Skeletal muscle tissue (tissue), 4 donors: ENCODE measurements around the gene CANT1. TPM values are rescaled to one million over a fixed set of nuclear protein-coding genes. Genes with fewer than 3 reads are reported as not detected.

Source experiments
- H3K27ac ChIP-seq: one replicate; pipeline ENCODE4 v1.7.0; 2013; ENCODE audit warnings: mild to moderate bottlenecking, low read depth, low read length, inconsistent platforms
- H3K27me3 ChIP-seq, 3 donors: one replicate each; pipeline ENCODE4 v1.7.0; 2013; ENCODE audit warnings: low read length in 3 of 3; ENCODE audit not compliant: control insufficient read depth in 3 of 3, insufficient read depth in 3 of 3
- H3K36me3 ChIP-seq, 3 donors: one replicate each; pipeline ENCODE4 v1.7.0; 2013; ENCODE audit warnings: low read length in 3 of 3; ENCODE audit not compliant: control insufficient read depth in 3 of 3, insufficient read depth in 3 of 3
- H3K4me1 ChIP-seq, 3 donors: one replicate each; pipeline ENCODE4 v1.7.0; 2013; ENCODE audit warnings: low read length in 3 of 3, mild to moderate bottlenecking in 3 of 3; ENCODE audit not compliant: control insufficient read depth in 3 of 3, insufficient read depth in 3 of 3
- H3K4me3 ChIP-seq, 3 donors: one replicate each; pipeline ENCODE4 v1.7.0; 2013; ENCODE audit warnings: low read length in 3 of 3
- H3K9ac ChIP-seq, 3 donors: one replicate each; pipeline ENCODE4 v1.7.0; 2013; ENCODE audit warnings: low read length in 3 of 3, mild to moderate bottlenecking in 3 of 3, moderate library complexity in 2 of 3, low read depth in 1 of 3
- H3K9me3 ChIP-seq, 3 donors: one replicate each; pipeline ENCODE4 v1.7.0; 2013; ENCODE audit warnings: low read length in 3 of 3; ENCODE audit not compliant: control insufficient read depth in 3 of 3
- total RNA-seq: library from RNA; depleted of rRNA; stranded (reverse); fragments of >200 nt; gene quantifications from one replicate; pipeline ENCODE4 v1.2.3, GENCODE V29; 2014
- donor health status: Osteomylitis.

Gene CANT1
- total RNA-seq, 1 donor from 2014 or later, result 21.9 TPM

GRCh38 chr17:79043931-79044320 lies 34.4 kb upstream of the CANT1 start:
- H3K27ac ChIP-seq, result no peak overlapping the region
- H3K36me3 ChIP-seq, result peaks cover 0 to 2% (median 0%) of the 10 kb centered on the region in 3 donors
- no peaks in the 10 kb centered on the region for H3K9me3 ChIP-seq
- no peak overlapping the region for H3K9ac ChIP-seq
- peaks cover 4 to 22% (median 9%) of the 10 kb centered on the region in 3 donors for H3K27me3 ChIP-seq
- peaks cover 22 to 31% (median 28%) of the 10 kb centered on the region in 3 donors for H3K4me1 ChIP-seq
- no peak overlapping the region for H3K4me3 ChIP-seq

DNA sequence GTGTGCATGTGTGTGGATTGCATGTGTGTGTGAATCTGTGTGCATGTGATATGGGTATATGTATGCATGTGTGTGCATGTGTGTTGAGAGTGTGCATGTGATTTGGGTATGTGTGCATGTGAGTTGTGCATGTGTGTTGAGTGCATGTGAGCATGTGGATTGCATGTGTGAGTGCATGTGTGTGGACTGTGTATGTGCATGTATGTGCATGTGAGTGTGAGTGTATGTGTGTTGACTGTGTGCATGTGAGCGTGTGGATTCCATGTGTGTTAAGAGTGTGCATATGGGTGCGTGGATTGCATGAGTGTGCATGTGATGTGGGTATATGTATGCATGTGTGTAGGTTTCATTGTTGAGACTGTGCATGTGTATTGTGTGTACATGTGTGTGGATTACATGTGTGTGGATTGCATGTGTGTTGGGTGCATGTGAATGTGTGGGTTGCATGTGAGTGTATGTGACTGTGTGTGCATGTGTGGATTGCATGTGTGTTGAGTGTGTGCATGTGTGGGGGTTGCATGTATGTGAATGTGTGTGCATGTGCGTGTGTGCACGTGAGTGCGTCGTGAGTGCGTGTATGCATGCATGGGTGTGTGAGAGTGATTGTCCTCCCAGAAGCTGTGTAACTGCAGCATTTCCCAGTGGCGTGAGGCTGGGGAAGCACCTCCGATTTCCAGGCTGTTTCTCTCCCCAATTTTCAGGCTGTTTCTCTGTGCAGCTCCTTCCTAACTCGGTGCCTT lies 33.8 kb upstream of the CANT1 start:
- Histone ChIP-seq H3K36me3 (peaks cover 0 to 2% (median 0%) of the 10 kb centered on the region in 3 donors), H3K9me3 (no peaks in the 10 kb centered on the region), H3K27me3 (peaks cover 4 to 22% (median 9%) of the 10 kb centered on the region in 3 donors), H3K4me1 (peaks cover 22 to 31% (median 29%) of the 10 kb centered on the region in 3 donors), H3K9ac (no peak overlapping the region), H3K27ac (no peak overlapping the region), H3K4me3 (no peak overlapping the region)

DNA sequence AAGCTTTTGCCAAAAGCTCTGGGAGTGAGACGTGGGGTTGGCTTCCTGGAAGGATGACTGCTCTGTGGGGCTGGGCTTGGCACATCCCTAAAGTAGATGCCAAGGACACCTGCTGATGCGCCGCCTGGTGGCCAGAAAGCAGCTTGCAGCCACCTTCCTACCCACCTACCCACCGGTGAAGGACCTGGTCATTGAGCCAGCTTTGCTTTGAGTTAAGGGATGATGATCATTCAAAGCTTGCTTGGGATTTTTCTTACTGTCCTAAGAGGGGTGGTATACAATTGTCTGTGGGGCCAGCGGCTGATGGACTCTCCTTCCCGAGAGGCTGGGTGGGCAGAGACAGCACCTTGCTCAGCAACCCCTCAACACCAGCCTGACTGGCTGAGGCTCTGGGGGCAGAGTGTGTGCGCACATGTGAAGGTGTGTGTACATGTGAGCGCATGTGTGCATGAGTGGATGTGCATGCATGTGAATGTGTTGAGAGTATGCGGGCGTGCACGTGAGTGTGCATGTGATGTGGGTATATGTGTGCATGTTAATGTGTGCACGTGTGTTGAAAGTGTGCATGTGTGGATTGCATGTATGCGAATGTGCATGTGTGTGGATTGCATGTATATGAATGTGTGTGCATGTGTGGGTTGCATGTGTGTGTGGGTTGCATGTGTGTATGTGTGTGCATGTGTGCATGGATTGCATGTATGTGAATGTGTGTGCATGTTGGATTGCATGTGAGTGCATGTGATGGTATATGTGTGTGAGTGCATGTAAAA lies 33.0 kb upstream of the CANT1 start:
- no peak overlapping the region for H3K4me3 ChIP-seq
- H3K36me3 ChIP-seq, result peaks cover 0 to under 1% (median 0%) of the 10 kb centered on the region in 3 donors
- no peak overlapping the region for H3K9ac ChIP-seq
- H3K27me3 ChIP-seq, result peaks cover 4 to 18% (median 5%) of the 10 kb centered on the region in 3 donors
- no peak overlapping the region for H3K27ac ChIP-seq
- H3K4me1 ChIP-seq, result peaks cover 18 to 27% (median 26%) of the 10 kb centered on the region in 3 donors
- H3K9me3 ChIP-seq, result no peaks in the 10 kb centered on the region

GRCh38 chr17:79041723-79042420 lies 32.3 kb upstream of the CANT1 start:
- Histone ChIP-seq H3K27me3 (peaks cover 4 to 12% (median 4%) of the 10 kb centered on the region in 3 donors), H3K9me3 (no peaks in the 10 kb centered on the region), H3K9ac (no peak overlapping the region), H3K4me3 (no peak overlapping the region), H3K36me3 (no peaks in the 10 kb centered on the region), H3K27ac (no peak overlapping the region), H3K4me1 (peaks cover 13 to 23% (median 22%) of the 10 kb centered on the region in 3 donors)

DNA sequence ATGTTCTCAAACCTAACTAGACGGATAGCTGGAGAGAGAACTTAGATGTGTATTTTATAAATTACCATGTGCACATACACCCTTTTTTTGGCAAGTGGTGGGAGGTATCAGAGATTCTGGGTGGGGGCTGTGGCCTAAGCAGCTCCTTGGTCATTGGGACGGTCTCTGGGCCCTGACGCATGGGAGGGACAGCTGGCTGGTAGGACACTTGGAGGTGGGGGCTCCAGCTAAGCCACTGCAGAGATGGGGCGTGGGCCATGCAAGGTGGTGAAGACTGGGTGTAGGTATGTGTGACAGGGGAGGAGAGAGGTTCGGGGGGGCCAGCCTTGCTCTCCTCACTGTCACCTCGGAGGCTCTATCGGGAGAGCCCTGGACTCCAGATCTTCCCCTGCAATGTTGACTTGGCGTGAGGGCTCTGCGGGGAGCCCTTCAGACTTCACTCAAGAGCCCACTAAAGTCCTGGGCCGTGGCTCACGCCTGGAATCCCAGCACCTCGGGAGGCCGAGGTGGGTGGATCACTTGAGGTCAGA lies 31.5 kb upstream of the CANT1 start:
- Histone ChIP-seq H3K27me3 (peaks cover 0 to 6% (median 4%) of the 10 kb centered on the region in 3 donors), H3K4me1 (peaks cover 5 to 22% (median 18%) of the 10 kb centered on the region in 3 donors), H3K9ac (no peak overlapping the region), H3K27ac (no peak overlapping the region), H3K9me3 (no peaks in the 10 kb centered on the region), H3K4me3 (no peak overlapping the region), H3K36me3 (no peaks in the 10 kb centered on the region)

DNA sequence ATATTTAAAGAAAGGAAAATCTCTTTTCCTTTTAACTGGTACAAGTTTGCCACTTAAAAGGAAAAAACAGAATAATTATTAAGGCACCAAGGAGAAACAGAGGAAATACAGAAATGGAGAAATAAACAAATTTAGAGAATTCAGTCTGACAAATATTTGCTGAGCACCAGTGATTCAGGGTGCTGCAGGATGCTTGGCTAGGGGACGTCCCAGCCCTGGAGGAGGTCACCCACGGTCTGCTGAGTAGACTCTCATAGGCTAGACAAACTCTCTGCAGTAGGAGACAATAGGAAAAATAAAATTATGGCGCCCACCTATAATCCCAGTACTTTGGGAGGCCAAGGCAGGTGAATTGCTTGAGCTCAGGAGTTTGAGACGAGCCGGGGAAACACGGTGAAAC lies 30.3 kb upstream of the CANT1 start:
- H3K27ac ChIP-seq, result no peak overlapping the region
- H3K27me3 ChIP-seq, result peaks cover 0 to 4% (median 0%) of the 10 kb centered on the region in 3 donors
- H3K9me3 ChIP-seq, result no peaks in the 10 kb centered on the region
- H3K4me3 ChIP-seq, result no peak overlapping the region
- no peaks in the 10 kb centered on the region for H3K36me3 ChIP-seq
- peaks cover 2 to 26% (median 20%) of the 10 kb centered on the region in 3 donors for H3K4me1 ChIP-seq
- H3K9ac ChIP-seq, result no peak overlapping the region

DNA sequence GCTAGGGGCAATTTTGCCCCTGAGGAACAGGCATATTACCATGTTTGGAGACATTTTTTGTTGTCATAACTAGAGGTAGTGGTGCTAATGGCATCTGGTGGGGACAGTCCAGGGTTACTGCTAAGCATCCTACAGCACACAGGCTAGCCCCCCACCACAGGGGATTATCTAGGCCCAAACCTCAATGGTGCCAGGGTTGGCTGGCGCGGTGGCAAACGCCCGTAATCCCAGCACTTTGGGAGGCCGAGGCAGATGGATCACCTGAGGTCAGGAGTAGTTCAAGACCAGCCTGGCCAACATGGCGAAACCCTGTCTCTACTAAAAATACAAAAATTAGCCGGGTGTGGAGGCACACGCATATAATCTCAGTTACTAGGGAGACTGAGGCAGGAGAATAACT lies 29.6 kb upstream of the CANT1 start:
- Histone ChIP-seq H3K4me3 (no peak overlapping the region), H3K9ac (no peak overlapping the region), H3K4me1 (peaks cover 10 to 33% (median 27%) of the 10 kb centered on the region in 3 donors), H3K27me3 (peaks cover 0 to 4% (median 0%) of the 10 kb centered on the region in 3 donors), H3K36me3 (no peaks in the 10 kb centered on the region), H3K9me3 (no peaks in the 10 kb centered on the region), H3K27ac (peak overlapping the region; percentile 51)

- H3K36me3 ChIP-seq, result no peaks in the 10 kb centered on the region
- peak overlapping the region; percentile 51 for H3K27ac ChIP-seq
- no peaks in the 10 kb centered on the region for H3K9me3 ChIP-seq
- peaks cover 15 to 38% (median 32%) of the 10 kb centered on the region in 3 donors for H3K4me1 ChIP-seq
- H3K9ac ChIP-seq, result no peak overlapping the region
- H3K4me3 ChIP-seq, result no peak overlapping the region
- H3K27me3 ChIP-seq, result peaks cover 0 to 4% (median 0%) of the 10 kb centered on the region in 3 donors
Observed at GRCh38 chr17:79038545-79039135, 29.1 kb upstream of the CANT1 start.

- no peak overlapping the region for H3K4me3 ChIP-seq
- peaks cover 20 to 36% (median 32%) of the 10 kb centered on the region in 3 donors for H3K4me1 ChIP-seq
- H3K27ac ChIP-seq, result no peak overlapping the region
- H3K9me3 ChIP-seq, result no peaks in the 10 kb centered on the region
- no peaks in the 10 kb centered on the region for H3K36me3 ChIP-seq
- no peak overlapping the region for H3K9ac ChIP-seq
- H3K27me3 ChIP-seq, result no peaks in the 10 kb centered on the region
Observed at GRCh38 chr17:79036596-79036995, 27.0 kb upstream of the CANT1 start.
